HG02798 (cell line): ENCODE results near the gene MSH3.
"Not testable (repeated sequence)": the region's sequence is repeated elsewhere in the genome, so short reads cannot be mapped to it uniquely, and the experiment has no call there.

ENCODE experiments used
- ATAC-seq: cut with Tn5 transposase; IDR thresholded peaks from one replicate; pipeline ENCODE4 v1.9.1; 2021; ENCODE audit warnings: mild to moderate bottlenecking; ENCODE audit not compliant: unreplicated experiment, poor library complexity

MSH3 gene

GRCh38 chr5:80655231-80655774, 851 bp downstream of the MSH3 start:
- no peak for ATAC-seq

DNA sequence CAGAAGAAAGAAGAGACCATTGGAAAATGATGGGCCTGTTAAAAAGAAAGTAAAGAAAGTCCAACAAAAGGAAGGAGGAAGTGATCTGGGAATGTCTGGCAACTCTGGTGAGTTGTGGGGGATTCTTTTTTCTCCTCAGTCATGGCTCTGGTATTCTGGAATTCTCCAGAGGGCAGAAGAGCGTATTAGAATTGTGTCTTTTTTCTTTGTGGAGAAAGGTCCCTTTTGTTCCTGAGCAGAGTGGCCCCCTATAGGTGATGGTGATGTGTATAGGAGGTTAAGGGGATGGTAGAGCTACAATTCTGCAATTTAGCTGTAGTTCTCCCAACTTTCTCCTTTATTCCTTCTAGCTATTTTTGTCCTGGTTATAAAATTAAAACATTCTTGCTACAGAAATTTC, 2.0 kb downstream of the MSH3 start:
- no peak for ATAC-seq

GRCh38 chr5:80659106-80659505, 4.7 kb downstream of the MSH3 start:
- ATAC-seq = no peak

- ATAC-seq = not testable (repeated sequence)
These were observed 6.2 kb downstream of the MSH3 start for GRCh38 chr5:80660661-80661060.

DNA sequence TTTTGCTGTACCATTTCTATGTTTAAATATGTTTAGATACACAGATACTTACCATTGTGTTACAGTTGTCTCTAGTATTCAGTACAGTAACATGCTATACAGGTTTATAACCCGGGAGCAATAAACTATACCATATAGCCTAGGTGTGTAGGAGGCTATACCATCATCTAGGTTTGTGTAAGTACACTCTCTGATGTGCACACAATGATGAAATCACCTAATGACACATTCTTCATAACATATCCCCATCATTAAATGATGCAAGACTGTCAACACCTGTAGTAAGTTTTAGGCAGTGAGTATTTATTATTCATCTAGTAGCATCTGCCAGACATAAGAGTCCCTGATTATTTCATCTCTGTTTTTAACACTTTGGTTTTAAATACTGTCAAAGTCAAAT, 7.7 kb downstream of the MSH3 start:
- ATAC-seq = no peak

DNA sequence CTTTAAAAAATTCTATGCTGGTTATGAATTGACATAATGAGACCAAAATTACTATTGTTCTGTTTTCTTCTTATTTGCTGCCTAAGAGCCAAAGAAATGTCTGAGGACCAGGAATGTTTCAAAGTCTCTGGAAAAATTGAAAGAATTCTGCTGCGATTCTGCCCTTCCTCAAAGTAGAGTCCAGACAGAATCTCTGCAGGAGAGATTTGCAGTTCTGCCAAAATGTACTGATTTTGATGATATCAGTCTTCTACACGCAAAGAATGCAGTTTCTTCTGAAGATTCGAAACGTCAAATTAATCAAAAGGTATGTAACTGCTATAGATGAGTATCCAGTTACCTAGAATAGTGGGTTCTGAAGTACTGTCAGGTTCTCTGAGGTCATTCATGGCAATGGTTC, 10.6 kb downstream of the MSH3 start:
- ATAC-seq = no peak

DNA sequence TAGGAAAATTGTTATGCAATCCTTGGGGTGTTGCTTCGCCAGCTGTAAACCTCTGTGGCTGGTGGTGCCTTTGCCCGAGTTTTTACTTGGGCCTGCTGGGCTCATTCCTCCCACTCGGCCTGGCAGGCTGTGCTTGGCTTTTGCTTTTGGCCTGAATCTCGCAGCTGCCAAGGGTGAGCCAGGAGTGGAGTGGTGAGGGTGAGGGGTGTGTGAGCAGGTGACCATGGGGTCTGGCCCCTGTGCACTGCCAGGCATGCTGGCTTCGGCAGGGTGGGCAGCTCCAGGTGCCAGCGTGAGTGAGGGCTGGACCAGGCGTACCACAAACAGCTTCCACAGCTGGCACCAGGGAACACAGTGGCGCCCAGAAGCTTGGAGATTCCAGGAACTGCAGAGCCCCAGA, 12.9 kb downstream of the MSH3 start:
- ATAC-seq = no peak

GRCh38 chr5:80668016-80668969, 13.8 kb downstream of the MSH3 start:
- ATAC-seq = peak; percentile 88

DNA sequence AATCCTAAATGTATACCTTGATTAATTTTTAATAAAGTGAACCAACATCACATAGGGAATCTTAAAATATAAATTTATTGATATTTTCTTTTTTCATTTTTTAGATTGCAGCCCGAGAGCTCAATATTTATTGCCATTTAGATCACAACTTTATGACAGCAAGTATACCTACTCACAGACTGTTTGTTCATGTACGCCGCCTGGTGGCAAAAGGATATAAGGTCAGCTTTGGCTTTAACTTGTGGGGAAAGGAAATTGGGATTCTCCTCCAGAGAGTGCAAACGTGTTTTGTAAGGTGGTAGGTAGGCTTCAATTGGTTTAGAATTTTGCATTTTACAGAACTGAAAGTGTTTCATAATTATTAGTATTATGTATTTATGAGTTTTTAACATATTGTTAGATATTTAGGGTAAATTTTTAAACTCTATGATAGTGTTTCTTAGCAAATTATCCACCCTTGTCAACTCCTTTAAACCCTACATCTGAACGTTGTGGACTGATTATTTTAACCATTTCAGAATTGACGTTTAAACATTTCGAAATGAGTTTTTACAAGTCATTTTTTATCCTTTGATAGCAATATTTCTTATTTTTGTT, 17.8 kb downstream of the MSH3 start:
- peak; percentile 27 for ATAC-seq

- no peak for ATAC-seq
These were observed 22.3 kb downstream of the MSH3 start for GRCh38 chr5:80676706-80677105.

DNA sequence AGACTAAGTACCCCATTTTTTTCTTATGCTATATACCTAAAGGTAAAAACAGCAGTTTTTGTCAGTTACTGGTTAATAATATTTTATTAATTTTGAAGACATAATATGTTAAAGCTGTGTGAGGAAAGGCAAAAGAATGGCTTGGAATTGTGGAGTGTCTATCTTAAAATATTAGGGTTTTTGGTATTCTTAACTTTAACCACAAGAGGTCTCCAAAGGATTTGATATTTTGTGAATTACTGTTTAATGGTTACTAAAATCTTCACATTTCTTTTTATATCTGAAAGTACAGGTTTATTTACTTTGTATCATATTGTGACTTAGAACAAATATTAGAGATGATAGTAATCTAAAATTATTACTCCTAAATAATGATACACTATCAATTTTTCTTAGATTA, 32.3 kb downstream of the MSH3 start:
- ATAC-seq = no peak

DNA sequence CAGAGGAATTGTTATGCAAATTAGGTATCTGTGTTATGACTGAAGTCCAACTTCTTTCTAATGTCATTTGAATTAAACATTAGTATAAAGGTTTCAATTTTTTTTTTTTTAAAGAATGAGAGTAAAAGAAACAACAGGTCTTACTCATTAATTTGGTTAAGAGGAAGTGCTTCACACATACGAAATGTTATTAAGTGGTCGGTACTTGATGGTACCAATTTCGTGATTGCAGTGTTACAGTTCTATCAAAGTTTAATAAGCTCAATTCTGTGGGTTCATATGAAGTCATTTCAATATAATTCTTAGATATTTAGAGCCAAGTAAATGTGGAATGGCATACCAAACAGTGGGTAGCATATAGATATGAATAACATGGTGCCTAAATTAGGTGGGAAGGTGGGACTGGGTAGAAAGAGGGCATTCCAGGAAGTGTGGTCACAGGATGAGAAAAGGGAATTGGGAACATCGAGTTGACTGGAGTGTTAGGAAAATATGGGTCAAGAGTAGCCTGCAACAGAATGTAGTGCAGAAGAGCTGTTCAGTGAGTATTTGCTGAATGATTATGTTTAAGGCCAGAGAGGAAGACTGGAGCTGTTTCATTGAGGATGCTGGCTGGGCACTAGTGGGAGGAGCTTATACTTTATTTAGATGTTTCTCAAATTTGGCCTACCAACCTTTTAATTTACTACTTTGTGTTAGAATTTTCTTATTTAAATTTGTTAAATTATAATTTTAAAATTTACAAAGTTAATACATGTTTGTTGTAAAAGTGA, 34.4 kb downstream of the MSH3 start:
- ATAC-seq = no peak

- ATAC-seq = no peak
These were observed 35.2 kb downstream of the MSH3 start for GRCh38 chr5:80689627-80690026.

- no peak for ATAC-seq
These were observed 41.2 kb downstream of the MSH3 start for GRCh38 chr5:80695666-80696065.

DNA sequence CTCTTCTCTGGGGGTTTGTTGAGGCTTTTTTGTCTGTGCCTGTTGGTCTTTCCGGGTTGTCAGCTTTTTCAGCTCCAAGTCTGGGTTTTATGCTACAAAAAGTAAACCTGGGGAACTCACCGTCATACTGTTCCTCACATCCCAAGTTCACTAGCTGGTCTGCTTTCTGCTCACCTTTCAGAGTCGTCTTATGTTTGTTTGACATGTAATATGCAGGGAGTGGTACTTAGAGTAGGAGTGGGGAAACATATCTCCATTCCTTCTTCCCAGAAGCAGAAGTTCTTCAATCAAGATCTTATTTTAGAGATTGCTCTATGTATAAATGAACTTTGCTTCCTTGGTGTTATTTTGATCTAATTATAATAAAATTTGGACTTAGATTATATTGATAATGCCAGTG, 42.0 kb downstream of the MSH3 start:
- no peak for ATAC-seq

- no peak for ATAC-seq
These were observed 42.6 kb downstream of the MSH3 start for GRCh38 chr5:80697100-80697499.

GRCh38 chr5:80698369-80698768, 43.9 kb downstream of the MSH3 start:
- no peak for ATAC-seq

DNA sequence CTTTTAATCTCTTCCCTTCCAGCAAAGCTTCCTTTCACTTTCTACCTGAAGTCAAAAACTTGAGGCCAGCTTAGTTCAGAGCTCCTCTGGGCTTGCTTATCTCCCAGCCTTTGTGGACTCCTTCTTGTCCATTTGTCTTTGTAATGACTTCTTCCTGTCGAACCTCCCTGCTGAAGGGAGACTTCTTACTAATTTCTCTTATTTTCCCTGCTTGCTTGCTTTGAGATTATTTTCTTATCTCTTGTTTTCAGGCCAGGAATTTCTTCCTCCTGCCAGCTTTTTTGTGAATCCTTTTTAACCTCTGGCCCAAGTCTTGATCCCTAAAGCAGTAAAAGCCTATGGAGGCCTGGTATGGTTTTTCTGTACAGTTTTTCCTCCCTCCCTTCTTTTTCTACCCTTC, 47.1 kb downstream of the MSH3 start:
- no peak for ATAC-seq

DNA sequence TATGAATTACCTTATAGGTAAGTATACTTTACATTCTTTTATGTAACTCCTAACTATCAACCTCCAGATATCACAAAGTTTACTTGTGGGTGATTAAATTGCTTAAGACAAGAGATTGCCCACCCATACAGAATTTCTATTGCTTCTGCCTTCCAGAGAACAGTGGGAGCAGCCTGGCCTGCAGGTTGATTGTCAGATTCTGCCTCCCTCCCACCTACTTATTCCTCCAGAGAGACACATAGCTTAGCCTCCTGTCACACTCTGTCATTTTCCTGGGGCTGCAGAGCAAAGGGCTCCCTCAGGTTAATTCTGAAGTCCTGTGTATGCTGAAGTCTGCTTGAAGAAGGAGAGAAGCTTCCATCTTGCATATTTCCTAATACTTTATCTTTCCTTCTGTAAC, 48.8 kb downstream of the MSH3 start:
- no peak for ATAC-seq

GRCh38 chr5:80703747-80704146, 49.3 kb downstream of the MSH3 start:
- no peak for ATAC-seq

GRCh38 chr5:80704221-80704620, 49.8 kb downstream of the MSH3 start:
- no peak for ATAC-seq
